Measurements from ENCODE around the gene SOX6.

The SOX6 gene

DNA sequence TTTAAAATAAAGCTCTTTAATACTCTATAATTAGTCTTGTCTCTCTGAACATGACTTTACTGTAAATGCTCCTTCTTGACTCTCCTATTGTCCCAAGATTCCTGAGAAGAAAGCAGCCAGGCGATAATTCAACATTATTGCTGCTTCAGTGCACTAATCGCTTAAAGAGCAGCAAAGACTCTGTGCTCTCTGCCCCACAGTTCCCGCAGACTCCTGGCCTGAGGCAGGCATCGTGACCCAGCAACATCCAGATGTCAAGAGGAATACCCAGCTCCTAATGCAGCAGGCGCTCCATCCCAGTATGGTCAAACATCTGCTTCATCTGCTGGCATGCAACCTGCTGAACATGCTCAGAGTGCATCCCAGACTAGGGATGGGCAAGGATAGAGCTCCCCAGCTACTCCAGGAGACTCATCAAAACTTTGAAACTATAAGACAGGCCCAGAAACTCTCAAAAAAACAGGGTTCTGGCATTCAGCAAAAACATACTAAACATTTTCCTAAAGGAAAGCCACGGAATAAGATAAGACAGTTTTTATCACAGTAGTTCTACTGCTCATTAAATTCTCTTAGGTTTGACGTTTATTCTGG, 270.0 kb downstream of the SOX6 start:
- Histone ChIP-seq H3K27me3 (replicated peaks) (no peaks in the 10 kb centered on the region), H3K36me3 (replicated peaks) (no peaks in the 10 kb centered on the region), H3K4me3 (ENCODE audit: low read depth, low read length) (no peak overlapping the region), H3K27ac (no peak overlapping the region)
- DNase-seq: no peak
- no peak for TF ChIP-seq CTCF (IDR thresholded peaks at IDR 0.05; ENCODE audit: low read depth, low read length, missing control alignments)
- in situ Hi-C loops (cut with HindIII; ENCODE audit: low pct_ligation_motif_present, low sequenced_read_pairs): no loop called here

DNA sequence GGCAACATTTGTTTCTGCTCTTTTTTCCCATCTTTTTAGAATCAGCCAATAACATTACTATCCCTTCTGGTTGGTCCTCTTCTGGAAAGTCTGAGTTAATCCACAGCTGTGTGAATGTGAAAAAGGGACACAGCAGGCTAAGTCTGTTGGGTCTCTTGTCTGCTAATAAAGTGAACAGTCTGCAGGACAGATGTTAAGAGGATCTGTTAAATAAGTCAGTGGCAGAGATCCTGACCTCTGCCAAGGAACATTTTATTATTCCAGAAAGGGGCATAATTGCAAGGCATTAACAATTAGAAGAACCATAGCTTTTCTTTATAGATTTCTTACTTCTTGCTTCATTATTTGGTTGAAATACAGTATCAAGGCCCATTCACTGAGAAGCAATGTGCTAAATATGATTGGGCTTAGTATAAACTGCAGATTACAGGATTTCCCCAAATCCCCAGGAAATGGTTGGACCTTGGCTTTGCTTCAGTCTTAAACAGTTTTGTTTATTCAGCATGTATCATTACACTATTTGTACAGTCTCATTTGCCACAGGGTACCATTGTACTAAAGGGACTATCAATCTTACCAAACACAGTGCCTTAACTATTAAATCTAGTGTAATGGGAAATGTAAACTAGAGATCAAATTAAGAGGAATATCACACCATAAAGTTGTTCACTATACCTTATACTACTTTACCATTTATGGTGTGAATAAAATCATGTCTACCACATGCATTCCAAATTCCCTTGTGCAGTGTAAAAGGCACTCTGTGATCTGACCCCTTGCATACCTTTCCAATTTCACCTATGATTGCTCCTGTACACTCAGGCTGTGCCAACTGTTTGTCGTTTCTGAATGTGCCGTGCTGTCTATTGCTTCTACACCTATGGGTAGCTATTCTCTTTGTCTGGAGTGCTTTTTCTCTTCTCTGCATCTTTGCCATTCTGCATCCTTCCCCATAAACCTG, 274.0 kb downstream of the SOX6 start:
- Histone ChIP-seq H3K4me3 (ENCODE audit: low read depth, low read length) (no peak overlapping the region), H3K27ac (no peak overlapping the region), H3K36me3 (replicated peaks) (no peaks in the 10 kb centered on the region), H3K27me3 (replicated peaks) (no peaks in the 10 kb centered on the region)
- no peak for TF ChIP-seq CTCF (IDR thresholded peaks at IDR 0.05; ENCODE audit: low read depth, low read length, missing control alignments)
- in situ Hi-C loops (cut with HindIII; ENCODE audit: low pct_ligation_motif_present, low sequenced_read_pairs): no loop called here
- no peak for DNase-seq

GRCh38 chr11:16081382-16082094, 274.8 kb downstream of the SOX6 start:
- in situ Hi-C loops (cut with HindIII; ENCODE audit: low pct_ligation_motif_present, low sequenced_read_pairs): no loop called here
- Histone ChIP-seq H3K4me3 (ENCODE audit: low read depth, low read length) (no peak overlapping the region), H3K27ac (no peak overlapping the region), H3K27me3 (replicated peaks) (no peaks in the 10 kb centered on the region), H3K36me3 (replicated peaks) (no peaks in the 10 kb centered on the region)
- no peak for TF ChIP-seq CTCF (IDR thresholded peaks at IDR 0.05; ENCODE audit: low read depth, low read length, missing control alignments)
- no peak for DNase-seq

DNA sequence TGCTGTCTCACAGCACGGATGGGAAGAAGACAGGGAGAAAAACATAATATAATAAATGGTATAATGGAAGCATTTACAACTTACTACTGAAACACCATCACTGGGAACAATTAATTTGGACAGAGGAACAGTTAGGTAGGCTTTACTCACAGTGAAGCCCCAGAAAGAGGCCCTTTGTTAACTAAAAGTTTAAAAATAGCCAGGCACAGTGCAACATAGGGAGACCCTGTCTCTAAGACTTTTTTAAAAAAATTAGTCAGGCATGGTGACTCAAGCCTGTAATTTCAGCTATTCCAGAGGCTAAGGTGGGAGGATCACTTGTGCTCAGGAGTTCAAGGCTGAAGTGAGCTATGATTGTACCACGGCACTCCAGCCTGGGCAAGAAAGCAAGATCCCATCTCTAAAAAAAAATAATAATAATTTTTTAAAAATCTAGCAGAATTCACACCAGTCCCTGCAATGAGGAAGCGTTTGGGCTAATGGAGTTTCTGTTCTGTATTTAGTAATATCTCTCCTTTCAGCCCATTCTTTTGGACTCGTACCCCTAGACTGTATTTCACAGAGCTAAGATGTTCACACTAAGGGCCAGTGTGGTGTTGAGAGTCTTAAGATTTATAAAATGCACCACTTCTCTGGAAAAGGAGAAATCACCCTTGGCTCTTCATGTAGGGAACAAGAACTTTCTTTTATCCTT, 275.5 kb downstream of the SOX6 start:
- in situ Hi-C loops (cut with HindIII; ENCODE audit: low pct_ligation_motif_present, low sequenced_read_pairs): no loop called here
- no peak for DNase-seq
- H3K36me3 ChIP-seq (replicated peaks): no peaks in the 10 kb centered on the region
- H3K27ac ChIP-seq: no peak overlapping the region
- no peaks in the 10 kb centered on the region for H3K27me3 ChIP-seq (replicated peaks)
- no peak overlapping the region for H3K4me3 ChIP-seq (ENCODE audit: low read depth, low read length)
- TF ChIP-seq CTCF (IDR thresholded peaks at IDR 0.05; ENCODE audit: low read depth, low read length, missing control alignments): no peak

DNA sequence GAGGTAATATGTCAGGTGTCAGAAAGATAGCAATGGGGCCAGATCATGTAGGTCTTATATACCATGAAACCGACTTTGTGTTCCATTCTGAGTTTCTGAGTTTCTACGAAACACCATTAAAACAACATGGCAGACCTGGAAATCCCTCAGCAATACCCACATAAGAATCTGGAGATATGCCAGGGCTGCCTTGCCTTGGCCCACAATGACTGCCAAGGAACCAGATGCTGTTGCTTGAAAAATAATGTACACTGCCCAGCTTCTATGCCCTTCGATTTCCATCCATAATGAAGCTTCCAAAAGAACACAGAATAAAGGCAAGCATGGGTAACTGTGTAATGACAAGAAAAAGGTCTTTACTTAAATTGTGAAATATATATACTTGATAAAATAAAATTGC, 277.4 kb downstream of the SOX6 start:
- Histone ChIP-seq H3K27ac (no peak overlapping the region), H3K36me3 (replicated peaks) (no peaks in the 10 kb centered on the region), H3K4me3 (ENCODE audit: low read depth, low read length) (no peak overlapping the region), H3K27me3 (replicated peaks) (no peaks in the 10 kb centered on the region)
- no peak for TF ChIP-seq CTCF (IDR thresholded peaks at IDR 0.05; ENCODE audit: low read depth, low read length, missing control alignments)
- in situ Hi-C loops (cut with HindIII; ENCODE audit: low pct_ligation_motif_present, low sequenced_read_pairs): no loop called here
- DNase-seq: no peak

Measured in brain microvascular endothelial cell (primary cell).